Testis (tissue), 3 donors: ENCODE data around the gene XRN2. TPM values are rescaled to one million over a fixed set of nuclear protein-coding genes. Genes with fewer than 3 reads are reported as not detected.

Experiments used
- DNase-seq: peaks from one replicate; pipeline ENCODE4 v3.0.0-alpha.2; 2019
- H3K27ac ChIP-seq, 2 donors: fragments of 200-600 bp; sonication (generic); one replicate each; pipeline ENCODE4 v1.5.1; 2019
- H3K27me3 ChIP-seq: fragments of 200-600 bp; sonication (generic); one replicate; pipeline ENCODE4 v1.5.1; 2019
- H3K36me3 ChIP-seq: fragments of 200-600 bp; sonication (generic); one replicate; pipeline ENCODE4 v1.5.1; 2017; ENCODE audit warnings: low read depth; ENCODE audit errors: missing control alignments
- H3K4me1 ChIP-seq: fragments of 200-600 bp; sonication (generic); one replicate; pipeline ENCODE4 v1.5.1; 2019
- H3K4me3 ChIP-seq, 2 donors: fragments of 200-600 bp; sonication (generic); one replicate each; pipeline ENCODE4 v1.5.1; 2017 to 2019
- H3K9me3 ChIP-seq: fragments of 200-600 bp; sonication (generic); one replicate; pipeline ENCODE4 v1.5.1; 2017
- POLR2A ChIP-seq: fragments of 450-650 bp; IDR thresholded peaks from one replicate; pipeline ENCODE4 v1.6.1; 2017; ENCODE audit warnings: antibody characterized with exemption, mild to moderate bottlenecking, moderate library complexity
- WGBS, 2 donors: methylation state at CpG; one replicate each; pipeline ENCODE4 v1.1.5; 2018; 5-methylcytosine and 5-hydroxymethylcytosine counted together
- intact Hi-C: fragments of 100-400 bp; cut with DNase I; formaldehyde crosslinking; loops from one replicate; pipeline ENCODE4 v1.15.1; 2023; ENCODE audit warnings: low total_unique reads
- polyA plus RNA-seq: library from polyadenylated mRNA; stranded (reverse); fragments of 350-450 nt; fragmentation: Illumina TruSeq; extraction: RNeasy Lipid Tissue Mini Kit (QIAGEN cat#74804); gene quantifications from one replicate; pipeline ENCODE4 v1.2.3, GENCODE V29; 2014; ENCODE audit warnings: low read depth, low replicate concordance; ENCODE audit not compliant: insufficient read depth
- total RNA-seq, 2 donors: library from RNA; depleted of rRNA; stranded (reverse); fragments of >200 nt; gene quantifications; one replicate each; pipeline ENCODE4 v1.2.3, GENCODE V29; 2016
- TF ChIP-seq, protein P1 (sequence below), 3 experiments: fragments of 450-650 bp in 2 of 3; fragments of 200-600 bp in 1 of 3; sonication (generic) in 1 of 3; IDR thresholded peaks; one replicate each; pipeline ENCODE4 v1.5.1; 2016 to 2019; ENCODE audit warnings: antibody characterized with exemption in 3 of 3, mild to moderate bottlenecking in 2 of 3, moderate library complexity in 1 of 3

The XRN2 gene
- total and polyA plus RNA-seq, 3 donors from 2014 or later = 55.4 to 64.5 (median 59.7) TPM

DNA sequence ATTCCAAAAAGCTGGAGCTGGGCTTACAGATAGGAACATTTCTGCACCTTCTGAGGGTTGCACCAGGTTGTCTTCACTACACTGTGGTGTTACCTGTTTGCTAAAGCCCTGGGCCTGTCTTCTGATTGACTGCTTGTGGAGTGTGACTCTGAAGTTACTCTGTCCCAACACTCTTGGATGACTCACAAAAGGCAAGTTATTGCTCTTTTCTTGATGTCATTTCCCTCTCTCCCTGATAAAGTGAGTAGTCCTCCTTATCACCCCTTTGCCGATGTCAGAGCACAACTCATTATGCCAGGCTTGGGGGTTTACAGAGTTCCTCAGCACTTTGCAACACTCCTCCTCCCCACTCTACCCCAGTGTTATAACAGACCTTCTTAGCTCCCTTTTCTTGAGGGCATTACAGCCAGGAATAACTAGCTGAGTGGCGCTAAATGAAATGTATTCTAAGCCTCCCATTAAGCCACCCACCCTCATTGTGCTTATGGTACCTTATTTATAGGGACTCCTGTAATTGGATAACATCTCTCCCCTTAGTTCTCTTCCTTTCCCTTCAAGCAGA is 130.3 kb downstream of the XRN2 start:
- Histone ChIP-seq H3K4me1 (no peaks in the 10 kb centered on the region), H3K27me3 (no peaks in the 10 kb centered on the region), H3K4me3 (no peak overlapping the region), H3K27ac (no peak overlapping the region), H3K9me3 (no peaks in the 10 kb centered on the region), H3K36me3 (no peaks in the 10 kb centered on the region)
- intact Hi-C loops = no loop called here
- DNase-seq = no peak
- 60 to 77% methylated on average over 2 of the region's 2 CpGs for WGBS, 2 donors
- no peak for TF ChIP-seq POLR2A
- TF ChIP-seq, protein P1, sequence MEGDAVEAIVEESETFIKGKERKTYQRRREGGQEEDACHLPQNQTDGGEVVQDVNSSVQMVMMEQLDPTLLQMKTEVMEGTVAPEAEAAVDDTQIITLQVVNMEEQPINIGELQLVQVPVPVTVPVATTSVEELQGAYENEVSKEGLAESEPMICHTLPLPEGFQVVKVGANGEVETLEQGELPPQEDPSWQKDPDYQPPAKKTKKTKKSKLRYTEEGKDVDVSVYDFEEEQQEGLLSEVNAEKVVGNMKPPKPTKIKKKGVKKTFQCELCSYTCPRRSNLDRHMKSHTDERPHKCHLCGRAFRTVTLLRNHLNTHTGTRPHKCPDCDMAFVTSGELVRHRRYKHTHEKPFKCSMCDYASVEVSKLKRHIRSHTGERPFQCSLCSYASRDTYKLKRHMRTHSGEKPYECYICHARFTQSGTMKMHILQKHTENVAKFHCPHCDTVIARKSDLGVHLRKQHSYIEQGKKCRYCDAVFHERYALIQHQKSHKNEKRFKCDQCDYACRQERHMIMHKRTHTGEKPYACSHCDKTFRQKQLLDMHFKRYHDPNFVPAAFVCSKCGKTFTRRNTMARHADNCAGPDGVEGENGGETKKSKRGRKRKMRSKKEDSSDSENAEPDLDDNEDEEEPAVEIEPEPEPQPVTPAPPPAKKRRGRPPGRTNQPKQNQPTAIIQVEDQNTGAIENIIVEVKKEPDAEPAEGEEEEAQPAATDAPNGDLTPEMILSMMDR (IDR thresholded peaks at IDR 0.05) = no peak

DNA sequence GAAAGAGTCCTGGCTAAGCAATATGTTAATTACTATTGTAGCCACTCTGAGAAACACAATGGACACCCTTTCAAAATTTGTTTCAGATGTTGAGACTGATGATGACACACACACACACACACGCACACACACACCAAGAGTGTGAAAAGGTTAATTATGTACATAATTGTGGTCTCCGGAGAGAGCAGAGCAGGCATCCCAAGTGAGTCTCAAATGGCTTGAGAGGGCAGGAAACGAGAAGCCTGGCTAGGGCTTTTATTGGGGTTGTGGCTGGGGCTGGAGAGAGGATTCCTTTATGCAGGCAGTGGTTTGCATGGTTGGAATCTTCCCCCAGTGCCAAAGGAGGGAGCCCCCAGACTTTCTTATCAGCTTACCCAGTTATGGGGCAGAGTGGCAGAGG is 132.4 kb downstream of the XRN2 start:
- 36 to 49% methylated on average over 3 of the region's 3 CpGs for WGBS, 2 donors
- TF ChIP-seq POLR2A = no peak
- TF ChIP-seq, protein P1 (IDR thresholded peaks at IDR 0.05) = no peak
- no peak overlapping the region for H3K4me3 ChIP-seq
- H3K27me3 ChIP-seq = no peaks in the 10 kb centered on the region
- no peaks in the 10 kb centered on the region for H3K9me3 ChIP-seq
- intact Hi-C loops = no loop called here
- H3K27ac ChIP-seq = no peak overlapping the region
- H3K4me1 ChIP-seq = no peaks in the 10 kb centered on the region
- no peaks in the 10 kb centered on the region for H3K36me3 ChIP-seq
- no peak for DNase-seq

- no peak overlapping the region for H3K4me3 ChIP-seq
- DNase-seq = no peak
- no peaks in the 10 kb centered on the region for H3K27me3 ChIP-seq
- intact Hi-C loops = no loop called here
- no peak overlapping the region for H3K27ac ChIP-seq
- TF ChIP-seq, protein P1 (IDR thresholded peaks at IDR 0.05) = no peak
- no peak for TF ChIP-seq POLR2A
- 77 to 83% methylated on average over 4 of the region's 4 CpGs for WGBS, 2 donors
- H3K4me1 ChIP-seq = no peaks in the 10 kb centered on the region
- H3K9me3 ChIP-seq = no peaks in the 10 kb centered on the region
- no peaks in the 10 kb centered on the region for H3K36me3 ChIP-seq
Observed at GRCh38 chr20:21436205-21436604, 133.1 kb downstream of the XRN2 start.

DNA sequence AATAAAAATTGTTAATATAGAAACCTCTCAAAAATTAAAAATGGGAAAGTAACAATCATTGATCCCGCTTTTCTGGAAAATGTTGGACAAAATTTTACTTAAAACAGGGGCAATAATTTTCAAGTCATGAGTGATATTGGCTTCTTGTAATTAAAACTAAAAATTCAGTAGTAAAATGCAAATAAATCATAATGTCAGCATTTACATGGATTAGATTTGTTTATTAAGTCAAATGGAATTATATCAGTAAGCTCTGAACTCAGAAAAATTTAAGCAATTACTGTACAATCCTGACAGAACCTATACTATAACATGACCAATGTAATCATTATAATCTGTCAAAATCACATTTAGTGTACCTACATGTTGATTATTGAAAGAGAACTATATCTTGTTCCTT is 134.1 kb downstream of the XRN2 start:
- Histone ChIP-seq H3K36me3 (no peaks in the 10 kb centered on the region), H3K9me3 (no peaks in the 10 kb centered on the region), H3K27me3 (no peaks in the 10 kb centered on the region), H3K4me3 (no peak overlapping the region), H3K4me1 (no peaks in the 10 kb centered on the region), H3K27ac (no peak overlapping the region)
- no peak for DNase-seq
- 89 to 93% methylated on average over 1 of the region's 1 CpG for WGBS, 2 donors
- intact Hi-C loops = no loop called here
- TF ChIP-seq POLR2A = no peak
- TF ChIP-seq, protein P1 (IDR thresholded peaks at IDR 0.05) = no peak

- Histone ChIP-seq H3K27ac (no peak overlapping the region), H3K36me3 (no peaks in the 10 kb centered on the region), H3K9me3 (no peaks in the 10 kb centered on the region), H3K27me3 (no peaks in the 10 kb centered on the region), H3K4me3 (no peak overlapping the region), H3K4me1 (no peaks in the 10 kb centered on the region)
- no peak for TF ChIP-seq POLR2A
- TF ChIP-seq, protein P1 (IDR thresholded peaks at IDR 0.05) = no peak
- no peak for DNase-seq
- 88 to 92% methylated on average over 2 of the region's 2 CpGs for WGBS, 2 donors
- intact Hi-C loops = no loop called here
Observed at GRCh38 chr20:21437816-21438215, 134.7 kb downstream of the XRN2 start.
